ENCODE measurements around the gene MAP2K5.

The MAP2K5 gene

GRCh38 chr15:67813104-67813634, 270.7 kb downstream of the MAP2K5 start:
- no peak for DNase-seq

DNA sequence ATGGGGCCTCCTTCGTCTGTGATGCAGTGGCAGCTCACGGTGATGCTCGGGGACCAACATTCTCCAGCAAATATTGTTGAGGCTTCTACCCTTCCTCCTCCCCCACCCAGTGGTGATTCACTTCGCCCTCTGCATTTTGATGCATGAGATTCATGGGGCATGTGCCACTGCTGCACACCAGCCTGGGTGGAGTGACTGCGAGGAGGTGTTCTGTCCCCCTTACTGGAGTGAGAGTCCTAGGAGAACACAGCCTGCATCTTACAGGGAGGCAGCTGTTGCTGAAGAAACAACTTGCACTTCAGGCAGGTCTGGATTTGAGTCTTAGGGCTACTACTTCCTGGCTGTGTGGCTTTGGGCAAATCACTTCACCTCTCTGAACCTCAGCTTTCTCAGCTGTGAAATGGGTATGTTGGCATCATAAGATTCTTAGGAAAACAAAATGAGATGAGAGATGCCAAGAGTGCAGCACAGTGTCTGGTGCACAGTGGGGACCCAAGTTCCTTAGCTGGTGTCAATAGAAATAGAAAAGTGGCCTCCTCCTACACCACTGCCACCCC, 272.6 kb downstream of the MAP2K5 start:
- DNase-seq, result no peak

GRCh38 chr15:67816668-67817067, 274.2 kb downstream of the MAP2K5 start:
- no peak for DNase-seq

DNA sequence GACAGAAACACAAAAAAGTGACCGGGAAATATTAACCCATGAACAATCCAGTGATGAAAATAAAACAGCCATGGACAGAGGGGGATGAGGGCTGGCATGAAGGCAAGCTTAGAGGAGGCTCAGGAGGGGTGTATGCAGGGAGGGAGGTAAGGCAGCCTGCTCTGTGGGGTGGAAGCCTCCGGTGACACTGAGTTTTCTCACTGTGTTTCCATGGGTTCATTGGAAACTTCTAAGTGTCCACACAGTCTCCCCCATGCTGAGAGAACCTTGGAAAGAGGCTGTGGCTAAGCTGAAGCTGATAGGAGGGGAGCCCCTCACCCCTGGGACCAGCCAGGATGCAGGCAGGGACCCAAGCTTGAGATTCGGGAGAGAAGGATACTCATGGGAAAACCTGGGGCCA, 276.0 kb downstream of the MAP2K5 start:
- DNase-seq, result no peak

GRCh38 chr15:67819636-67820035, 277.1 kb downstream of the MAP2K5 start:
- no peak for DNase-seq

DNA sequence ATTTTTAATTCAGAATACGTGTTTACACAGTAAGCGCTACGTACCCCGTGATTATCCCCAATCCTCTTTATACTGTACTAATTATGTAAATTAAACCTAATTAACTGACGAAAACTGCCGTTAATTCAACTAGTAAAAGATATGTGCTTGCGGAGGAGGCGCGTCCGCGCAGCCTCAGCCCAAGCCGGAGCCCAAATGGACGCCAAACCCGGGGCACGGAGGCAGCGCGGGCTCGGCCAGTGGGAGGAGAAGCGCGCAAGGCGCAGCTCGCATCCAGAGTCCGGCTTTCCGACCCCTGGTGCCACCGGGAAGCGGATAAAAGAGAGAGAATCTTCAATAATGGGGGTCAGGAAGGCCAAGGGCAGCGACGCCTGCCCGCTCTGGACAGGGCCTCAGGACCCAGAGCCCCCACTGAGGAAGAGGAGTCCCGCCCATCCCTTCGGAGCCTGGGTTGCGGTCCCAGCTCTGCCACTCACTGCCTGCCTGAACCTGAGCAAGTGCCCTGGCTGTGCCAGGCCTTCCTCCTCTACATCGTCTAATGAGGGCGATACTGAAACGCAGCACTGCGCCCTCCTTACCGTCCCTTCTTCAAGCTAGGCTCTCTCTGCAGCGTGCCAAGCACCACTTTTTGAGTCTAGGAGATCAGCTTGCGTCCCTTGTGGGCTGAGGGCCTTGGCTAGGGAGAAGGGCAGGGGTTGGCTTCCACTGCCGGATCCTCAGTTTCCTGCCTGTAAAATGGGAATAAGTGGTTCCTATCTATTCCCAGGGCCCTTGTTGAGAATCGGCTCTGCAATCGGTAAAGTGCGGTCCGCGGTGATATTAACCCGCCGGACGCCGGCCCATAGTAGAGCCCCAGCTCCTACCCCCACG, 277.9 kb downstream of the MAP2K5 start:
- DNase-seq, result no peak

GRCh38 chr15:67820992-67821783, 278.7 kb downstream of the MAP2K5 start:
- DNase-seq, result no peak

DNA sequence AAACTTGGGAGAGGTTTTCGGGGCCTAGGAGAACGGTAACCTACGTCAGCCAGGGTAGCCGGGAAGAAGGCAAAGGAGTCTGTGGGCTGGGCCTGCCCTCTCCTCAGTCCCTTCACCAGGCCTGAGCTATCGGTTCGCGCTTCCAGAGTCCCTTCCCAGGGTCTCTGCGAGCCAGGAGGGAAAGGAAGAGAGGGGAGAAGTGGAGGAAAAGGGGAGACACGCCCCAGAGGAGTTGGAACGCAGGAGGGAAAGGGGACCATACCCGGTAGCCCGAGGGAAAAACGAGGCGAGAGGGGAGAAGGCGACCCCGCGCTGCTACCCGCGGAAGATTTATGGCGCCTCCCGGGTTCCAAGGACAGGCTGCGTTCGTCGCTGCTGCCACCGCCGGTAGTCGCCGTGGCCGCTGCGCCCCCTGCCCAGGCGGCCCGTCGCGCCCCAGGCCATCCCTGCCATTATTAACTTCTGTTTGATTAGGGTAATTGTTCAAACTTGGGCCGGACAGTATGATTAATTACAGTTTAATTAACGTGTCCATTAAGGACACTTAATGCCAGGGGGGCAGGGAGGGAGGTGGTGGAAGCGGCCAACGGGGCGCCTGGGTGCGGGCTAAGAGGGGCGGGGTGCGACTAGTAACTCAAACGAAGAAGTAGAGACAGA, 279.4 kb downstream of the MAP2K5 start:
- DNase-seq, result no peak

DNA sequence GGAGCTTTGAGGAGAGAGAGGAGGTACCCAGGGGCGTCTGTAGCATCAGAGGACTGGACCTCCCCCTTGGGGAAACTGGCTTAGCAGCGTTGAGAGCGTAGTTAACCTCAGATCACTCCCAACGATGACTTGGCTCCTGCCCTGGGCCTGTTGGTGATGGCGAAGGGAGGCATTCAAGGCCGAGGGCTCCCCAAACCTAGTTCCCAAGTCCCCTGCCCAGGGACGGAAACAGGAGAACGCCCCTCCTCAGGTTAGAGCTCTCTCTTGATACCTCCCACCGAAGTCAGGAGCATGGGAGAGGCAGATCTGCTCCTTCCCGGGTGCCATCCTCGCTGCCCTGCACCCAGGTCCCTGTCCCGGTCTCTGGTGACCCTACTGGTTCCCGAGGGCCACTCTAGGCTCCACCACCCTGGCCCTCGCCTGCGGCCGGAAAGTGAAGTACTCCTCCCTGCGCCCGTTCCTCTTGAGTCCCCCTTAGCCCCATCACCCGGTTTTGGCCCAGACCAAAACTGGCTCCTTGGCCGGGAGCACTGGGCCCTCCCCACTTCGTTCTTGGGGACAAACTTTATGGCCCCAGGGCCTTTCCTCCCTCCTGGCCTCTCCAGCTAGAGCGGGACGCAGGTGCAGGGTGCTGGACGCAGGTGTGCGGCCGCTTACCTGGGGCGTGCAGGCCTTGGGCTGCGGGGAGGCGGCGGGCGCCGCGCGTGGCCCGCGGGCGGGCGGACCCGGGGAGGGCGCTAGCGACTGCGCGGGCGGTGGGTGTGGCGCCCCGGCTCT, 280.2 kb downstream of the MAP2K5 start:
- no peak for DNase-seq

- DNase-seq, result no peak
These were observed 281.1 kb downstream of the MAP2K5 start for GRCh38 chr15:67823314-67824196.

- DNase-seq, result no peak
These were observed 281.9 kb downstream of the MAP2K5 start for GRCh38 chr15:67824197-67824968.

GRCh38 chr15:67824976-67825880, 282.7 kb downstream of the MAP2K5 start, which contains the start of gene SKOR1:
TSS of gene SKOR1 (plus strand) at chr15:67825509. CDS start at chr15:67825603, 94 bp downstream.
- no peak for DNase-seq

DNA sequence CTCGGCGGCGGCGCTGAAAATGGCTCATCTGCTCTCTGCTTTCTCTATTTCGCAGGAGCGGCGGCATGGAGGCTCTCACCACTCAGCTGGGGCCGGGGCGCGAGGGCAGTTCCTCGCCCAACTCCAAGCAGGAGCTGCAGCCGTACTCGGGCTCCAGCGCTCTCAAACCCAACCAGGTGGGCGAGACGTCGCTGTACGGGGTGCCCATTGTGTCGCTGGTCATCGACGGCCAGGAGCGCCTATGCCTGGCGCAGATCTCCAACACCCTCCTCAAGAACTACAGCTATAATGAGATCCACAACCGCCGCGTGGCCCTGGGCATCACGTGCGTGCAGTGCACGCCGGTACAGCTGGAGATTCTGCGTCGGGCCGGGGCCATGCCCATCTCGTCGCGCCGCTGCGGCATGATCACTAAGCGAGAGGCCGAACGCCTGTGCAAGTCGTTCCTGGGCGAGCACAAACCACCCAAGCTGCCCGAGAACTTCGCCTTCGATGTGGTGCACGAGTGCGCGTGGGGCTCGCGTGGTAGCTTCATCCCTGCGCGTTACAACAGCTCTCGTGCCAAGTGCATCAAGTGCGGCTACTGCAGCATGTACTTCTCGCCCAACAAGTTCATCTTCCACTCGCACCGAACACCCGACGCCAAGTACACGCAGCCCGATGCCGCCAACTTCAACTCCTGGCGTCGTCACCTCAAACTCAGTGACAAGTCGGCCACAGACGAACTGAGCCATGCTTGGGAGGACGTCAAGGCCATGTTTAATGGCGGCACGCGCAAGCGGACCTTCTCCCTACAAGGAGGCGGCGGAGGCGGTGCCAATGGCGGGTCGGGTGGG, 283.6 kb downstream of the MAP2K5 start:
- DNase-seq, result no peak

- DNase-seq, result no peak
These were observed 284.4 kb downstream of the MAP2K5 start for GRCh38 chr15:67826717-67827561.

GRCh38 chr15:67827562-67828277, 285.2 kb downstream of the MAP2K5 start:
- DNase-seq, result no peak

GRCh38 chr15:67828278-67828968, 285.9 kb downstream of the MAP2K5 start:
- DNase-seq, result no peak

All from CD4-positive, alpha-beta T cell treated with Interferon alpha-2 for 1 hour (primary cell).